GM19238 (cell line): Measurements from ENCODE around the gene NTF3.
"Not testable (repeated sequence)": the region's sequence is repeated elsewhere in the genome, so short reads cannot be mapped to it uniquely, and the experiment has no call there.

Experiments used
- DNase-seq: peaks from one replicate; pipeline ENCODE4 v3.0.0; 2011; ENCODE audit warnings: low spot score; ENCODE audit not compliant: insufficient read length

The NTF3 gene

DNA sequence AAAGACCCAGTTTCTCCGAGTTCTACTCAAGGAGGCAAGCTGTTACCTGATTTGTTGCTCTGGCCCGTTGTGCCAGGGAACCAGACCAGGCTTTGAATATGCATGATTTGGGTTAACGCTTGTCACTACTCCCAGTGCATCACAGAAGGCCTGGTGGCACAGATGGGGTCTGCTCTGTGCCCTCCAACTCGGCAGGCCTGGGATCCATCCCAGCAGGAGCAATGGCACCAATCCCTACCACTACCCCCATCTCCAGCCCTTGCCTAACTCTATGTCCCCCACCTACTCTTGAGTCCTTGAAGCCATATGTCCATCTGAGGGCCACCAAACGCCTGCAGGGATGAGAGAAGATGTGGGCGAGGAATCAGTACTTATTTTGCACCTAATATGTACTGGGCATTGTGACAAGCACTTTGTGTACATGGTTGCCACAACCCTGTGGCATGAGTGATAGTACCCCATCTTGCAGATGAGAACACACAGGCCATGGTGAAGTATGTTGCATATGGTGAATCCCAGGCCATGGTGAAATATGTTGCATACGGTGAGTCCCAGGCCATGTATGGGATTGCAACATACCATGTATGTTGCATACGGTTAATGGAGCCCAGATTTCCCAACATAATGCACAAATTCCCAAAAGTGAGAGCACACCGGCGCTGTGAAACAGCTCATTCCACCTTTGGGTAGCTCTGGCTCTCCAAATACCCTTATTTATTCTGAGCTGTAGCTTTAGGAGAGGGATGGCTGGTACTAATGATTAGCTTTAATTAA is 102.7 kb downstream of the NTF3 start:
- no peak for DNase-seq

DNA sequence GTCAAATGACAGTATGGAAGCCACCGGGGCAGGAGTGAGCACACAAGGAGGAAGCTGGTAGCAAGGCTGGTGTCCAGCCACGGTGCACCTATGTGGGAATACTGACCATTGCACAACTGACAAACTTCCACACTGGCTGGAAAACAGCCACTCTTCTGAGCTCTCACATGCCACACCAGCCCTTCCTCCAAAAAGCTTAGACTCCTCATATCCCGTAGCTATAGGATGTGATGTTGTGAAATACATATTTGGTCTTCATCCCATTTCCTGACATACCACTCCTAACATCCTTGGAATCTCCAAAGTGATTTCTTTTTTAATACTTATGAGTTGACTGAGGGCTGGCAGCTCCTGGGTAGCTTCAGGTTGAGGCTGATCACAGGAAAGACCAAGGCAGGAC is 103.6 kb downstream of the NTF3 start:
- no peak for DNase-seq

DNA sequence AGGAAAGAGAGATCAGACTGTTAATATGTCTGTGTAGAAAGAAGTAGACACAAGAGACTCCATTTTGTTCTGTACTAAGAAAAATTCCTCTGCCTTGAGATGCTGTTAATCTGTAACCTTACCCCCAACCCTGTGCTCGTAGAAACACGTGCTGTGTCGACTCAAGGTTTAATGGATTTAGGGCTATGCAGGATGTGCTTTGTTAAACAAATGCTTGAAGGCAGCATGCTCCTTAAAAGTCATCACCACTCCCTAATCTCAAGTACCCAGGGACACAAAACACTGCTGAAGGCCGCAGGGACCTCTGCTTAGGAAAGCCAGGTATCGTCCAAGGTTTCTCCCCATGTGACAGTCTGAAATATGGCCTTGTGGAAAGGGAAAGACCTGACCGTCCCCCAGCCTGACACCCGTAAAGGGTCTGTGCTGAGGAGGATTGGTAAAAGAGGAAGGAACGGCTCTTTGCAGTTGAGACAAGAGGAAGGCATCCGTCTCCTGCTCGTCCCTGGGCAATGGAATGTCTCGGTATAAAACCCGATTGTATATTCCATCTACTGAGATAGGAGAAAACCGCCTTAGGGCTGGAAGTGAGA is 105.2 kb downstream of the NTF3 start:
- DNase-seq, result not testable (repeated sequence)

DNA sequence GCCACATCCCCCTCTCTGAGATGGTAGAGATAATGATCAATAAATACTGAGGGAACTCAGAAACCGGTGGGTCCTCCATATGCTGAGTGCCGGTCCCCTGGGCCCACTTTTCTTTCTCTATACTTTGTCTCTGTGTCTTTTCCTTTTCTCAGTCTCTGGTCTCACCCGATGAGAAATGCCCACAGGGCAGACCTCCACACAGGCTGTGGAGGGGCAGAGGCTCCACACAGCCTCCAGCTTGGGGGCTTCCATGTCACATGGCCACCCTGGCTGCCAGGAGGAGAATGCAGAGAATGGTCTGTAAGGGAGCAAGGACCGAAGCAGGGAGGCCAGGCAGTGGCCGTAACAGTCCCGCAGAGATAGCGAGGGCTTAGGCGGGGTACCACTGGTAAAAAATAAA is 105.9 kb downstream of the NTF3 start:
- no peak for DNase-seq
